Neural progenitor cell (in vitro differentiated cells): ENCODE measurements around the gene GJC2.

Experiments
- EZH2 ChIP-seq: fragments of 200-600 bp; sonication (generic); IDR thresholded peaks from 2 replicates; pipeline ENCODE4 v1.6.1; 2017; ENCODE audit warnings: antibody characterized with exemption, mild to moderate bottlenecking, moderate library complexity
- EZH2phosphoT487 ChIP-seq: fragments of 200-600 bp; sonication (generic); IDR thresholded peaks from 2 replicates; pipeline ENCODE4 v1.6.1; 2017; ENCODE audit warnings: antibody characterized with exemption
- TF ChIP-seq, protein P1 (sequence below): fragments of 200-600 bp; sonication (generic); IDR thresholded peaks from 2 replicates; pipeline ENCODE4 v1.5.1; 2017; ENCODE audit warnings: antibody characterized with exemption, mild to moderate bottlenecking

DNA sequence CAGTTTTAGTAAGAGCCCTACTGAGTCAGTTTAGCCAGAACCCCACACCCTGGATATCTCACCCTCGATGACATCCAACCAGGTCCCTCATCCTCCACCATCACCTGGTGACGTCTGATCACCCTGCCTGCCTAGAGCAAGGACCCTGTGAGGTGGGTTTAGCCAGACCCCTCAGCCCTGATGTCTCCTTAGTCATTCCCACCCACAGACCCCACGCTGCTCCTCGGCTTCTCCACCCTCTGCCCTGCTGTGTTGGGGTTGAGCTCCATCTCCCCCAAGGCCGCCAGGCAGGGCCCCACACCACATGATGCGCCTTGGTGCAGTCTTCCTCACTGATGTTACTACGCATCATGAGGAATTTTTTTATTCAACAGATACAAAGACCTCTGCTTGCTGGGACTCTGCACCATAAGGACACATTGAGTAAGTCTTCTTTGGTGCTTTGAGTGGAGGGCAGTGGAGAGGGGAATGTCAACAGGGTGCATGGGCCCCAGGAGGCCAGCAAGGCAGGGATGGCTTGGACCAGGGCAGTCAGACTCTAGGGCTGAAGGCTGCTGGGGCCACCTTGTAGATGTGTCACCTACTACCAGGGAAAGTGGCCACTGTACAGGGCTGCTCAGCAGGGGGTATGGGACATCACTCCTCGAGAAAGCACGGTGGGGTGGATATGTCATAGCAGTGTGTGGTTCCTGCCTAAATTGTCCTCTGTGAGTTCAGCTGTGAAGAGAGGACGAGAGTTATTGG lies 14.2 kb downstream of the GJC2 start:
- TF ChIP-seq EZH2: no peak
- TF ChIP-seq, protein P1, sequence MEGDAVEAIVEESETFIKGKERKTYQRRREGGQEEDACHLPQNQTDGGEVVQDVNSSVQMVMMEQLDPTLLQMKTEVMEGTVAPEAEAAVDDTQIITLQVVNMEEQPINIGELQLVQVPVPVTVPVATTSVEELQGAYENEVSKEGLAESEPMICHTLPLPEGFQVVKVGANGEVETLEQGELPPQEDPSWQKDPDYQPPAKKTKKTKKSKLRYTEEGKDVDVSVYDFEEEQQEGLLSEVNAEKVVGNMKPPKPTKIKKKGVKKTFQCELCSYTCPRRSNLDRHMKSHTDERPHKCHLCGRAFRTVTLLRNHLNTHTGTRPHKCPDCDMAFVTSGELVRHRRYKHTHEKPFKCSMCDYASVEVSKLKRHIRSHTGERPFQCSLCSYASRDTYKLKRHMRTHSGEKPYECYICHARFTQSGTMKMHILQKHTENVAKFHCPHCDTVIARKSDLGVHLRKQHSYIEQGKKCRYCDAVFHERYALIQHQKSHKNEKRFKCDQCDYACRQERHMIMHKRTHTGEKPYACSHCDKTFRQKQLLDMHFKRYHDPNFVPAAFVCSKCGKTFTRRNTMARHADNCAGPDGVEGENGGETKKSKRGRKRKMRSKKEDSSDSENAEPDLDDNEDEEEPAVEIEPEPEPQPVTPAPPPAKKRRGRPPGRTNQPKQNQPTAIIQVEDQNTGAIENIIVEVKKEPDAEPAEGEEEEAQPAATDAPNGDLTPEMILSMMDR: no peak
- TF ChIP-seq EZH2phosphoT487: no peak
